DND-41 (cell line): ENCODE results near the gene ADAMTSL4.

ENCODE experiments used
- ATAC-seq: fragments of 200-7000 bp; cut with Tn5 transposase; 3 replicates; pipeline ENCODE4 v1.9.1; 2021; ENCODE audit warnings: low read depth; ENCODE audit not compliant: insufficient read depth
- DNase-seq: peaks from one replicate; pipeline ENCODE4 v3.0.0-alpha.2; 2020
- H2AFZ ChIP-seq: 2 replicates; pipeline ENCODE4 v1.6.0; 2012; ENCODE audit warnings: low read depth, low read length
- H3K27ac ChIP-seq: 2 replicates; pipeline ENCODE4 v1.5.1; 2012; ENCODE audit warnings: low read length, inconsistent platforms
- H3K27me3 ChIP-seq: fragments of 200-600 bp; sonication (generic); 2 replicates; pipeline ENCODE4 v1.6.0; 2012; ENCODE audit warnings: low read length, mild to moderate bottlenecking, inconsistent platforms; ENCODE audit not compliant: insufficient read depth, poor library complexity
- H3K36me3 ChIP-seq: 2 replicates; pipeline ENCODE4 v1.5.1; 2012; ENCODE audit warnings: low read length, inconsistent platforms; ENCODE audit not compliant: insufficient read depth
- H3K4me1 ChIP-seq: 2 replicates; pipeline ENCODE4 v1.5.1; 2012; ENCODE audit warnings: mild to moderate bottlenecking, low read length; ENCODE audit not compliant: insufficient read depth
- H3K4me2 ChIP-seq: 2 replicates; pipeline ENCODE4 v1.6.0; 2012; ENCODE audit warnings: mild to moderate bottlenecking, moderate library complexity, low read length, inconsistent platforms; ENCODE audit not compliant: insufficient read depth
- H3K4me3 ChIP-seq, 2 experiments: fragments of 200-600 bp in 1 of 2; shearing (Covaris generic) in 1 of 2; 2 replicates each; pipeline ENCODE4 v1.5.1; 2012 to 2016; ENCODE audit warnings: inconsistent platforms in 2 of 2, low read length in 2 of 2, mild to moderate bottlenecking in 2 of 2, low read depth in 1 of 2, moderate library complexity in 1 of 2
- H3K79me2 ChIP-seq: 2 replicates; pipeline ENCODE4 v1.6.0; 2012; ENCODE audit warnings: low read length, inconsistent platforms; ENCODE audit not compliant: insufficient read depth
- H3K9ac ChIP-seq: 2 replicates; pipeline ENCODE4 v1.6.0; 2012; ENCODE audit warnings: low read depth, mild to moderate bottlenecking, inconsistent platforms, low read length, moderate library complexity
- H3K9me3 ChIP-seq: 2 replicates; pipeline ENCODE4 v1.5.1; 2012; ENCODE audit warnings: low read length, moderate library complexity, mild to moderate bottlenecking, inconsistent platforms; ENCODE audit not compliant: insufficient read depth, severe bottlenecking
- H4K20me1 ChIP-seq: 2 replicates; pipeline ENCODE4 v1.6.0; 2012; ENCODE audit warnings: low read length; ENCODE audit not compliant: insufficient read depth
- CTCF ChIP-seq: IDR thresholded peaks from 2 replicates; pipeline ENCODE4 v1.5.1; 2012; ENCODE audit warnings: borderline replicate concordance, low read length, moderate library complexity, mild to moderate bottlenecking; ENCODE audit not compliant: poor library complexity, severe bottlenecking; ENCODE audit errors: extremely low read depth
- EZH2 ChIP-seq: IDR thresholded peaks from 3 replicates; pipeline ENCODE4 v1.6.1; 2012; ENCODE audit warnings: borderline replicate concordance, low read depth, mild to moderate bottlenecking, moderate library complexity, low read length, inconsistent platforms; ENCODE audit not compliant: severe bottlenecking

Gene ADAMTSL4

GRCh38 chr1:150575518-150576366 is 26.5 kb downstream of the ADAMTSL4 start:
- TF ChIP-seq CTCF (no peak), EZH2 (no peak)
- Histone ChIP-seq H3K9me3 (no peaks in the 10 kb centered on the region), H3K4me3 (peak overlapping the region; percentile 16 to 83; a peak in 3 of 4 replicates), H3K27ac (peak overlapping the region; percentile 43; the same call in 1 of the 2 replicates), H3K79me2 (peaks cover 83% of the 10 kb centered on the region), H3K4me1 (peaks cover 62% of the 10 kb centered on the region), H3K4me2 (peak overlapping the region; percentile 84), H3K27me3 (no peaks in the 10 kb centered on the region), H3K9ac (peak overlapping the region; percentile 95), H3K36me3 (peaks cover 67% of the 10 kb centered on the region), H2AFZ (no peak overlapping the region), H4K20me1 (peaks cover 58% of the 10 kb centered on the region)
- ATAC-seq (no peak), DNase-seq (no peak)

GRCh38 chr1:150576367-150576711 is 27.1 kb downstream of the ADAMTSL4 start:
- TF ChIP-seq CTCF: no peak
- TF ChIP-seq EZH2: no peak
- Histone ChIP-seq H4K20me1 (peaks cover 58% of the 10 kb centered on the region), H2AFZ (no peak overlapping the region), H3K27me3 (no peaks in the 10 kb centered on the region), H3K4me2 (peak overlapping the region; percentile 84), H3K9me3 (no peaks in the 10 kb centered on the region), H3K27ac (peak overlapping the region; percentile 88; the same call in 1 of the 2 replicates), H3K79me2 (peaks cover 77% of the 10 kb centered on the region), H3K36me3 (peaks cover 64% of the 10 kb centered on the region), H3K9ac (peak overlapping the region; percentile 95), H3K4me1 (peaks cover 56% of the 10 kb centered on the region), H3K4me3 (peak overlapping the region; percentile 16 to 83; a peak in 3 of 4 replicates)
- DNase-seq (no peak), ATAC-seq (no peak)

- Histone ChIP-seq H3K9ac (peak overlapping the region; percentile 95), H3K79me2 (peaks cover 74% of the 10 kb centered on the region), H3K4me3 (peak overlapping the region; percentile 78 to 83; a peak in 3 of 4 replicates), H3K9me3 (no peaks in the 10 kb centered on the region), H2AFZ (no peak overlapping the region), H3K27me3 (no peaks in the 10 kb centered on the region), H3K27ac (peak overlapping the region; percentile 88; the same call in 1 of the 2 replicates), H3K36me3 (peaks cover 64% of the 10 kb centered on the region), H3K4me1 (peaks cover 52% of the 10 kb centered on the region), H4K20me1 (peaks cover 58% of the 10 kb centered on the region), H3K4me2 (peak overlapping the region; percentile 84)
- TF ChIP-seq EZH2 (no peak), CTCF (no peak)
- ATAC-seq: no peak
- DNase-seq: no peak
These were observed 27.8 kb downstream of the ADAMTSL4 start for GRCh38 chr1:150576794-150577556.
